Ovary (tissue), 3 donors: Measurements from ENCODE around the gene PCDHGA10.

Experiments
- CTCF ChIP-seq, 3 donors: fragments of 450-650 bp in 2 of 3; fragments of 200-600 bp in 1 of 3; IDR thresholded peaks; one replicate each; pipeline versions ENCODE4 v1.5.1 to v1.8.0; 2016 to 2022; ENCODE audit warnings: antibody characterized with exemption in 3 of 3, mild to moderate bottlenecking in 1 of 3
- POLR2A ChIP-seq: fragments of 450-650 bp; IDR thresholded peaks from one replicate; pipeline ENCODE4 v1.6.1; 2017; ENCODE audit warnings: antibody characterized with exemption, mild to moderate bottlenecking, moderate library complexity
- donor health status: DM: no; HTN: no; CAD: no.

- TF ChIP-seq CTCF (IDR thresholded peaks at IDR 0.05): no peak
- TF ChIP-seq POLR2A: no peak
Measured at GRCh38 chr5:141431286-141431685, 18.5 kb downstream of the PCDHGA10 start.
